HepG2 (cell line): ENCODE results near the gene UTRN. TPM values are rescaled to one million over a fixed set of nuclear protein-coding genes. Genes with fewer than 3 reads are reported as not detected.

Experiments used
- HMGXB4 ChIP-seq, 2 experiments: sonication (generic) in 1 of 2; formaldehyde crosslinking in 1 of 2; IDR thresholded peaks; 2 replicates each; pipeline versions ENCODE4 v1.4.0 to v1.6.1; 2018 to 2020; ENCODE audit warnings: missing genetic modification reagents in 2 of 2, borderline replicate concordance in 1 of 2, low read depth in 1 of 2, mild to moderate bottlenecking in 1 of 2, missing biosample characterization in 1 of 2
- NONO ChIP-seq, 2 experiments: fragments of 450-650 bp in 1 of 2; sonication (generic) in 1 of 2; formaldehyde crosslinking in 1 of 2; IDR thresholded peaks in 1 of 2; conservative IDR thresholded peaks in 1 of 2; 2 replicates each; pipeline versions ENCODE4 v1.6.1 to v1.8.0; 2017 to 2022; ENCODE audit warnings: mild to moderate bottlenecking in 1 of 2, missing genetic modification reagents in 1 of 2, moderate library complexity in 1 of 2
- SOX13 ChIP-seq, 3 experiments: fragments of 450-650 bp in 1 of 3; sonication (generic) in 1 of 3; formaldehyde crosslinking in 1 of 3; IDR thresholded peaks in 2 of 3; conservative IDR thresholded peaks in 1 of 3; 2 replicates each; pipeline versions ENCODE4 v1.5.0 to v1.6.1; 2016 to 2020; ENCODE audit warnings: antibody characterized with exemption in 1 of 3, mild to moderate bottlenecking in 1 of 3, missing compliant biosample characterization in 1 of 3, missing genetic modification reagents in 1 of 3, moderate library complexity in 1 of 3
- TARDBP ChIP-seq: sonication (generic); formaldehyde crosslinking; IDR thresholded peaks from 2 replicates; pipeline ENCODE4 v1.8.0; 2022; ENCODE audit warnings: mild to moderate bottlenecking, missing genetic modification reagents
- TCF7 ChIP-seq: sonication (generic); IDR thresholded peaks from 2 replicates; pipeline ENCODE4 v1.6.1; 2016; ENCODE audit warnings: antibody characterized with exemption, low read depth
- ZHX2 ChIP-seq, 2 experiments: sonication (generic) in 1 of 2; formaldehyde crosslinking in 1 of 2; IDR thresholded peaks; 2 replicates each; pipeline versions ENCODE4 v1.6.1 to v1.9.0; 2014 to 2022; ENCODE audit warnings: antibody characterized with exemption in 1 of 2, borderline replicate concordance in 1 of 2, inconsistent platforms in 1 of 2, low read depth in 1 of 2, missing genetic modification reagents in 1 of 2
- ZNF264 ChIP-seq: sonication (generic); formaldehyde crosslinking; IDR thresholded peaks from 2 replicates; pipeline ENCODE4 v1.4.0; 2020; ENCODE audit warnings: missing genetic modification reagents
- ZNF503 ChIP-seq: sonication (generic); formaldehyde crosslinking; IDR thresholded peaks from 2 replicates; pipeline ENCODE4 v1.4.0; 2020; ENCODE audit warnings: missing genetic modification reagents
- polyA plus RNA-seq, 8 experiments: library from polyadenylated mRNA; depleted of rRNA in 3 of 8; stranded (reverse) in 7 of 8; unstranded in 1 of 8; fragments of >200 nt; fragmentation: Illumina TruSeq in 4 of 8; extraction: Trizol in 4 of 8; gene quantifications; 2 replicates each; pipeline versions ENCODE4 v1.2.1 to v1.2.3, GENCODE V29; 2011 to 2016; ENCODE audit warnings: low read depth in 4 of 8, missing spikeins in 1 of 8, mixed read lengths in 1 of 8; ENCODE audit not compliant: insufficient read depth in 1 of 8
- total RNA-seq, 5 experiments: library from RNA; depleted of rRNA; stranded (reverse); fragments of >200 nt; fragmentation: Illumina TruSeq; extraction: Trizol; gene quantifications; 2 replicates each; pipeline ENCODE4 v1.2.3, GENCODE V29; 2016; ENCODE audit warnings: low read depth in 1 of 5

Gene UTRN
- total and polyA plus RNA-seq, 2 of the 13 experiments (the other 11 are each of a cell fraction or from before 2014, with no cell fraction given): 102 to 116 TPM

DNA sequence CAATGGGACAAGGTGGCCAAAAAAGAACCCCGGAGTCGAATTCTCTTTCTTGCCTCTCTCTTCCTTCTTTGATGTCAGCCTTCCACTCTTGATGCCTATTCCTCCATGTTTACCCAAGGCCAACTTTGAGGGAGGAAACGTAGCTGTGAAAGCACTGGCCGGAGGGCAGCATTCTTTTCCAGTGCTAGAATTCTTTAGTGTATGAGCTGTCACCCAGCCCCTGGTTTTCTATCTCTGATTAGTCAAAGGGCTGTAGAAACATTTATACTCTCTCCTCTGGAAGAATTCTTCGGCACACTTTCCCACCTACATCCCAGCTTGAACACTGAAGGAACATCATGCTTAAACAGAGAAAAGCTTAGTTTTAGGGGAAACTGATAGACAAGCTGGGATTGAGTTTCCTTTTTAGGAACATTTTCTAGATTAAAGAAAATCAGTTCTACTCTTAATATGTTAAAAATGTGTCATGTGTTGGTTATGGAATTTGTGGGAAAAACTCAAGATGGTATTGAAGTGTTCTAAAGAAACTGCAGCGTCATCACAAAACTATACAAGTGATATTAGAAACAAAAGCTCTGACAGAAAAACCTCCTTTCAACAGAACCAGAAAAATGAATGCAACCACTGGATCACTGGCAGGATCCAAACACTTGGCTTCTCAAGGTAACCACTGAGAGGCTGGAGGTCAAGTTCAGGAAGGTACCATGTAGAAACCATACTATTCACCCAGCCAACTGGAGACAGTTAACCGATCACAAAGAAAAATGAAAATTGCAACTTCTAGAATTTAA is 20.7 kb upstream of the UTRN start (continued):
- TF ChIP-seq ZHX2 (IDR thresholded peaks at IDR 0.05; ENCODE audit: low read depth): no peak
- TF ChIP-seq ZHX2 (CRISPR knock-in tag; IDR thresholded peaks at IDR 0.05; ENCODE audit: borderline replicate concordance): 0 out of 2 replicates have a peak, but pooled peaks have one; percentile 21
- TF ChIP-seq ZNF503 (CRISPR knock-in tag): 0 out of 2 replicates have a peak, but pooled peaks have one; percentile 67
- TF ChIP-seq TARDBP (CRISPR knock-in tag): peak; percentile 14; the same call in 1 of the 2 replicates
- peak; percentile 65; the same call in 1 of the 2 replicates for TF ChIP-seq TCF7
- no peak for TF ChIP-seq SOX13 (IDR thresholded peaks at IDR 0.05)
- TF ChIP-seq SOX13 (CRISPR knock-in tag; conservative IDR thresholded peaks at IDR 0.05 in 1 of 2, IDR thresholded peaks at IDR 0.05 in 1 of 2): peak in 1 of 2 experiments; percentile 50; a peak in 1 of 4 replicates
- peak; percentile 53; the same call in 1 of the 2 replicates for TF ChIP-seq ZNF264 (CRISPR knock-in tag)
- no peak for TF ChIP-seq NONO (IDR thresholded peaks at IDR 0.05)
- no peak for TF ChIP-seq NONO (CRISPR knock-in tag; conservative IDR thresholded peaks at IDR 0.05)
- no peak for TF ChIP-seq HMGXB4 (CRISPR knock-in tag; IDR thresholded peaks at IDR 0.05; ENCODE audit: borderline replicate concordance in 1 of 2, low read depth in 1 of 2)
